Fibroblast of mammary gland (primary cell): ENCODE measurements around the gene CADPS2.

Experiments used
- DNase-seq: peaks from one replicate; pipeline ENCODE4 v3.0.0-alpha.2; 2010; ENCODE audit warnings: low read depth
- H3K4me3 ChIP-seq: 2 replicates; pipeline ENCODE4 v1.5.1; 2011; ENCODE audit warnings: low read depth, mild to moderate bottlenecking, low read length, moderate library complexity; ENCODE audit not compliant: control insufficient read depth
- TF ChIP-seq, protein P1 (sequence below): conservative IDR thresholded peaks from 2 replicates; pipeline ENCODE4 v1.5.1; 2011; ENCODE audit warnings: low read depth, low read length, inconsistent platforms; ENCODE audit not compliant: control insufficient read depth, insufficient read depth

Gene CADPS2

GRCh38 chr7:122600042-122600441, 286.2 kb downstream of the CADPS2 start:
- DNase-seq = no peak
- no peak overlapping the region for H3K4me3 ChIP-seq
- TF ChIP-seq, protein P1, sequence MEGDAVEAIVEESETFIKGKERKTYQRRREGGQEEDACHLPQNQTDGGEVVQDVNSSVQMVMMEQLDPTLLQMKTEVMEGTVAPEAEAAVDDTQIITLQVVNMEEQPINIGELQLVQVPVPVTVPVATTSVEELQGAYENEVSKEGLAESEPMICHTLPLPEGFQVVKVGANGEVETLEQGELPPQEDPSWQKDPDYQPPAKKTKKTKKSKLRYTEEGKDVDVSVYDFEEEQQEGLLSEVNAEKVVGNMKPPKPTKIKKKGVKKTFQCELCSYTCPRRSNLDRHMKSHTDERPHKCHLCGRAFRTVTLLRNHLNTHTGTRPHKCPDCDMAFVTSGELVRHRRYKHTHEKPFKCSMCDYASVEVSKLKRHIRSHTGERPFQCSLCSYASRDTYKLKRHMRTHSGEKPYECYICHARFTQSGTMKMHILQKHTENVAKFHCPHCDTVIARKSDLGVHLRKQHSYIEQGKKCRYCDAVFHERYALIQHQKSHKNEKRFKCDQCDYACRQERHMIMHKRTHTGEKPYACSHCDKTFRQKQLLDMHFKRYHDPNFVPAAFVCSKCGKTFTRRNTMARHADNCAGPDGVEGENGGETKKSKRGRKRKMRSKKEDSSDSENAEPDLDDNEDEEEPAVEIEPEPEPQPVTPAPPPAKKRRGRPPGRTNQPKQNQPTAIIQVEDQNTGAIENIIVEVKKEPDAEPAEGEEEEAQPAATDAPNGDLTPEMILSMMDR = no peak

DNA sequence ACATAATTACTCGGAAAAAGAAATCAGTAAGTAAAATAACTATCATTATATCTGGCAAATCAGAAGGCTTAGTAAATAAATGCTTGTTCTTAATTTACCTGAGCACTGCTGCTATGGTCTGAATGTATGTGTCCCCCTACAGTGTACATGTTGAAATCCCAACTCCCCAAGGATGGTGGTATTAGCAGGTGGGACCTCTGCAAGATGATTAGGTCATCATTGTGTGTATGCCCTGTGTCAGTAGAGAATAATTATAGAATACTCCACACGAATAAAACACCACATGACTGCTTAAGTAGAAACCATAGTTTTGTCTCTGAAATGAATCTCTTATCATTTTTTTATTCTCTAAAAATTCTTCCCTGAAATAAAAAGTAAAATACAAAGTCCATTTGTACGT, 289.0 kb downstream of the CADPS2 start:
- DNase-seq = no peak
- H3K4me3 ChIP-seq = no peak overlapping the region
- TF ChIP-seq, protein P1 = no peak

DNA sequence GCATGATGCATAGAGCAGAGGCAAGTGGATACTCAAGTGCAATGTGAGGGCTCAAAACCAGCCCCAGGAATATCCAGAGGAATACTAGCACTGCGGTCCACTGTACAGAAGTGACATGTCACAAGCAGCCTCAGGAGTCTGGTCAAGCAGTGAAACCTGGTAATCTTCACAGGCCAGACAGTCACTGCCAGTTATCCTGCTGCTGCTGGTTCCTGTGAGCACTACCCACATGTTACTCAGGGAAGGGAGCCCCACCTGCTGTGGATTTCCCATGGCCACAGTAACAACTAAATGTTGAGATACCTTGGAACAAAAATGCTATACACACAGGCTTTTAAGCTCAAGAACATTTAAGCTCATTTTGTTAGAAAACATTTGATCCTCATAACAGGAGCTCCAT, 290.4 kb downstream of the CADPS2 start:
- no peak overlapping the region for H3K4me3 ChIP-seq
- TF ChIP-seq, protein P1 = no peak

DNA sequence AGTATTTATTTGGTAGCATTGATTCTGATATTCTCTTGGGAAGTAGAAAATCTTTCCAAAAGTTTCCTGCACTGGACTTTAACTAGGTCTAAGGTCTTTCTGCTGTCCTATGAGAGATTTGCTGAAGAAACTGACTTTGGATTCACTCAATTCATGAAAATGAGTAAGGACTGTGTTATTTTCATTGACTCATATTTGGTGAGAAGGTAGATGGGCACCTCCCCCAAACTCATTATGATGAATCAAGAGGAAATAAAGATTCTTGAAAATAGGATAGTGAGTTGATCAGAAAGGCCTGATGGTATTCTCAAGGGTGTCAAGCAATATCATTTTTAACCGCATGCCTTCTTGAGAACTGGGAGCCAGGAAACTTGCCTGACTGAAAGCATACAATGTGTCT, 297.6 kb downstream of the CADPS2 start:
- TF ChIP-seq, protein P1 = no peak
- no peak overlapping the region for H3K4me3 ChIP-seq
- peak; percentile 90 for DNase-seq

More for the DNA sequence above, 290.4 kb downstream of the CADPS2 start:
- no peak for DNase-seq

GRCh38 chr7:122584676-122585251, 301.5 kb downstream of the CADPS2 start:
- no peak for DNase-seq
- H3K4me3 ChIP-seq = no peak overlapping the region
- TF ChIP-seq, protein P1 = no peak

- TF ChIP-seq, protein P1 = no peak
- H3K4me3 ChIP-seq = no peak overlapping the region
- DNase-seq = no peak
These were observed 307.9 kb downstream of the CADPS2 start for GRCh38 chr7:122578350-122578749.
